HepG2 (cell line): ENCODE results near the gene REPIN1. TPM values are rescaled to one million over a fixed set of nuclear protein-coding genes. Genes with fewer than 3 reads are reported as not detected.
A peak's percentile ranks its signal among the peaks of the same experiment; 100 is the strongest.

Experiments
- CC2D1A ChIP-seq: sonication (generic); formaldehyde crosslinking; IDR thresholded peaks from 2 replicates; pipeline ENCODE4 v1.8.1; 2023; ENCODE audit warnings: mild to moderate bottlenecking, missing genetic modification reagents
- GLI4 ChIP-seq: sonication (generic); formaldehyde crosslinking; IDR thresholded peaks from 2 replicates; pipeline ENCODE4 v1.5.1; 2020; ENCODE audit warnings: missing genetic modification reagents, mild to moderate bottlenecking, moderate library complexity, borderline replicate concordance
- ISX ChIP-seq: sonication (generic); formaldehyde crosslinking; conservative IDR thresholded peaks from 2 replicates; pipeline ENCODE4 v1.5.0; 2020; ENCODE audit warnings: missing genetic modification reagents
- PAWR ChIP-seq: sonication (generic); formaldehyde crosslinking; IDR thresholded peaks from 2 replicates; pipeline ENCODE4 v1.4.0; 2020; ENCODE audit warnings: missing genetic modification reagents, mild to moderate bottlenecking, borderline replicate concordance
- REPIN1 ChIP-seq: sonication (generic); formaldehyde crosslinking; IDR thresholded peaks from 2 replicates; pipeline ENCODE4 v1.8.0; 2022; ENCODE audit warnings: missing genetic modification reagents, low read depth, mild to moderate bottlenecking, borderline replicate concordance
- SP140L ChIP-seq: sonication (generic); formaldehyde crosslinking; IDR thresholded peaks from 2 replicates; pipeline ENCODE4 v1.4.0; 2020; ENCODE audit warnings: missing genetic modification reagents, borderline replicate concordance
- ZFP36 ChIP-seq: fragments of 150-350 bp; IDR thresholded peaks from 2 replicates; pipeline ENCODE4 v1.6.1; 2018; ENCODE audit warnings: borderline replicate concordance, low read length, low read depth; ENCODE audit not compliant: partially characterized antibody
- ZKSCAN5 ChIP-seq: sonication (generic); formaldehyde crosslinking; IDR thresholded peaks from 2 replicates; pipeline ENCODE4 v1.5.1; 2020; ENCODE audit warnings: mild to moderate bottlenecking, missing genetic modification reagents
- ZNF652 ChIP-seq: IDR thresholded peaks from 2 replicates; pipeline ENCODE4 v1.6.1; 2016; ENCODE audit warnings: low read depth, borderline replicate concordance
- polyA plus RNA-seq, 8 experiments: library from polyadenylated mRNA; depleted of rRNA in 3 of 8; stranded (reverse) in 7 of 8; unstranded in 1 of 8; fragments of >200 nt; fragmentation: Illumina TruSeq in 4 of 8; extraction: Trizol in 4 of 8; gene quantifications; 2 replicates each; pipeline versions ENCODE4 v1.2.1 to v1.2.3, GENCODE V29; 2011 to 2016; ENCODE audit warnings: low read depth in 4 of 8, missing spikeins in 1 of 8, mixed read lengths in 1 of 8; ENCODE audit not compliant: insufficient read depth in 1 of 8
- total RNA-seq, 5 experiments: library from RNA; depleted of rRNA; stranded (reverse); fragments of >200 nt; fragmentation: Illumina TruSeq; extraction: Trizol; gene quantifications; 2 replicates each; pipeline ENCODE4 v1.2.3, GENCODE V29; 2016; ENCODE audit warnings: low read depth in 1 of 5
- TF ChIP-seq, protein P1 (sequence below), 2 experiments: fragments of 450-650 bp in 1 of 2; sonication (generic) in 1 of 2; formaldehyde crosslinking in 1 of 2; IDR thresholded peaks; 2 replicates each; pipeline versions ENCODE4 v1.6.1 to v1.8.0; 2016 to 2022; ENCODE audit warnings: antibody characterized with exemption in 1 of 2, mild to moderate bottlenecking in 1 of 2, missing genetic modification reagents in 1 of 2
- TF ChIP-seq, protein P2 (sequence below): sonication (generic); formaldehyde crosslinking; IDR thresholded peaks from 2 replicates; pipeline ENCODE4 v1.5.0; 2020; ENCODE audit warnings: mild to moderate bottlenecking, missing genetic modification reagents
- TF ChIP-seq, protein P3 (sequence below): sonication (generic); formaldehyde crosslinking; IDR thresholded peaks from 2 replicates; pipeline ENCODE4 v1.4.0; 2020; ENCODE audit warnings: missing genetic modification reagents, borderline replicate concordance

The REPIN1 gene
- total and polyA plus RNA-seq, 2 of the 13 experiments (the other 11 are each of a cell fraction or from before 2014, with no cell fraction given) = 69.9 to 108 TPM

DNA sequence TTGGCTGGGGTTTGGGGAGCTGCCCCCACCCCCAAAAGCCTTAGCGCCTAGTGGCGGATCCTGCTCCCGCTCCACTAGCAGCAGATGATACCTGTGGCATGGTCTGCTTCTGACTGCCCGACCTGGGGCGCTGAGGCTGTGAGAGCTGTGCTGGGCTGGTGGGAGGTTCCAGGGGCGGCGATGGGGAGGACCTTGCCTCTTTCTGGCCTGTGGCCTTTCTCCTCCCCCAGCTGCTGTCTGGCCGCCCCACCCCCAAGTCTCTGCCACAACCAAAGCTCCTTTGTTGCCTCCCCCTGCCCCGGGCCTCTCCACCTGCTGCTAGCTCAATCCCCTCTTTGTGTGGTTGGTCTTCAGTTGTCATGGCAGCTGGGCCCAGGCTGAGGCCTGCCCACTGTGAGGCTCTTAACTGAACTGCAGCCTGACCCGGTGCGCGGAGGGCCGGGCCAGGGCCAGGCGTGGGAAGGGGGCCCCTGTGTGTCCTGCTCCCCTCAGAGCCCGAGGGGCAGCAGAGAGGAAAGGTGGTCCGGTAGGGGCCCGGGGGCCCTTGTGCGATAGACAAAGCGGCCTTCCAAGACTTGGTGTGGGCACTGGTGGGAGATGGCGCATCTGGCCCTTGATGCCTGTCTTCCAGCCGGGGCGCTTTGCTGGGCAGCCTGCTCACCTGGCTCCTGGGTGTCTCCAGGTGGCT lies 15.2 kb downstream of the REPIN1 start (continued):
- TF ChIP-seq, protein P1, sequence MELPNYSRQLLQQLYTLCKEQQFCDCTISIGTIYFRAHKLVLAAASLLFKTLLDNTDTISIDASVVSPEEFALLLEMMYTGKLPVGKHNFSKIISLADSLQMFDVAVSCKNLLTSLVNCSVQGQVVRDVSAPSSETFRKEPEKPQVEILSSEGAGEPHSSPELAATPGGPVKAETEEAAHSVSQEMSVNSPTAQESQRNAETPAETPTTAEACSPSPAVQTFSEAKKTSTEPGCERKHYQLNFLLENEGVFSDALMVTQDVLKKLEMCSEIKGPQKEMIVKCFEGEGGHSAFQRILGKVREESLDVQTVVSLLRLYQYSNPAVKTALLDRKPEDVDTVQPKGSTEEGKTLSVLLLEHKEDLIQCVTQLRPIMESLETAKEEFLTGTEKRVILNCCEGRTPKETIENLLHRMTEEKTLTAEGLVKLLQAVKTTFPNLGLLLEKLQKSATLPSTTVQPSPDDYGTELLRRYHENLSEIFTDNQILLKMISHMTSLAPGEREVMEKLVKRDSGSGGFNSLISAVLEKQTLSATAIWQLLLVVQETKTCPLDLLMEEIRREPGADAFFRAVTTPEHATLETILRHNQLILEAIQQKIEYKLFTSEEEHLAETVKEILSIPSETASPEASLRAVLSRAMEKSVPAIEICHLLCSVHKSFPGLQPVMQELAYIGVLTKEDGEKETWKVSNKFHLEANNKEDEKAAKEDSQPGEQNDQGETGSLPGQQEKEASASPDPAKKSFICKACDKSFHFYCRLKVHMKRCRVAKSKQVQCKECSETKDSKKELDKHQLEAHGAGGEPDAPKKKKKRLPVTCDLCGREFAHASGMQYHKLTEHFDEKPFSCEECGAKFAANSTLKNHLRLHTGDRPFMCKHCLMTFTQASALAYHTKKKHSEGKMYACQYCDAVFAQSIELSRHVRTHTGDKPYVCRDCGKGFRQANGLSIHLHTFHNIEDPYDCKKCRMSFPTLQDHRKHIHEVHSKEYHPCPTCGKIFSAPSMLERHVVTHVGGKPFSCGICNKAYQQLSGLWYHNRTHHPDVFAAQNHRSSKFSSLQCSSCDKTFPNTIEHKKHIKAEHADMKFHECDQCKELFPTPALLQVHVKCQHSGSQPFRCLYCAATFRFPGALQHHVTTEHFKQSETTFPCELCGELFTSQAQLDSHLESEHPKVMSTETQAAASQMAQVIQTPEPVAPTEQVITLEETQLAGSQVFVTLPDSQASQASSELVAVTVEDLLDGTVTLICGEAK (IDR thresholded peaks at IDR 0.05) = no peak
- TF ChIP-seq, protein P1 (CRISPR knock-in tag; IDR thresholded peaks at IDR 0.05) = peak; percentile 50
- TF ChIP-seq, protein P2, sequence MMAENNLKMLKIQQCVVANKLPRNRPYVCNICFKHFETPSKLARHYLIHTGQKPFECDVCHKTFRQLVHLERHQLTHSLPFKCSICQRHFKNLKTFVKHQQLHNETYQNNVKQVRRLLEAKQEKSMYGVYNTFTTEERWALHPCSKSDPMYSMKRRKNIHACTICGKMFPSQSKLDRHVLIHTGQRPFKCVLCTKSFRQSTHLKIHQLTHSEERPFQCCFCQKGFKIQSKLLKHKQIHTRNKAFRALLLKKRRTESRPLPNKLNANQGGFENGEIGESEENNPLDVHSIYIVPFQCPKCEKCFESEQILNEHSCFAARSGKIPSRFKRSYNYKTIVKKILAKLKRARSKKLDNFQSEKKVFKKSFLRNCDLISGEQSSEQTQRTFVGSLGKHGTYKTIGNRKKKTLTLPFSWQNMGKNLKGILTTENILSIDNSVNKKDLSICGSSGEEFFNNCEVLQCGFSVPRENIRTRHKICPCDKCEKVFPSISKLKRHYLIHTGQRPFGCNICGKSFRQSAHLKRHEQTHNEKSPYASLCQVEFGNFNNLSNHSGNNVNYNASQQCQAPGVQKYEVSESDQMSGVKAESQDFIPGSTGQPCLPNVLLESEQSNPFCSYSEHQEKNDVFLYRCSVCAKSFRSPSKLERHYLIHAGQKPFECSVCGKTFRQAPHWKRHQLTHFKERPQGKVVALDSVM = peak; percentile 77
- TF ChIP-seq GLI4 (no peak), CC2D1A (CRISPR knock-in tag) (no peak), SP140L (CRISPR knock-in tag) (no peak), REPIN1 (CRISPR knock-in tag) (peak; percentile 91; the same call in 1 of the 2 replicates), ZKSCAN5 (CRISPR knock-in tag) (no peak), PAWR (CRISPR knock-in tag) (no peak), ISX (CRISPR knock-in tag) (no peak), ZFP36 (peak; percentile 23), ZNF652 (CRISPR knock-in tag) (no peak)
- TF ChIP-seq, protein P3, sequence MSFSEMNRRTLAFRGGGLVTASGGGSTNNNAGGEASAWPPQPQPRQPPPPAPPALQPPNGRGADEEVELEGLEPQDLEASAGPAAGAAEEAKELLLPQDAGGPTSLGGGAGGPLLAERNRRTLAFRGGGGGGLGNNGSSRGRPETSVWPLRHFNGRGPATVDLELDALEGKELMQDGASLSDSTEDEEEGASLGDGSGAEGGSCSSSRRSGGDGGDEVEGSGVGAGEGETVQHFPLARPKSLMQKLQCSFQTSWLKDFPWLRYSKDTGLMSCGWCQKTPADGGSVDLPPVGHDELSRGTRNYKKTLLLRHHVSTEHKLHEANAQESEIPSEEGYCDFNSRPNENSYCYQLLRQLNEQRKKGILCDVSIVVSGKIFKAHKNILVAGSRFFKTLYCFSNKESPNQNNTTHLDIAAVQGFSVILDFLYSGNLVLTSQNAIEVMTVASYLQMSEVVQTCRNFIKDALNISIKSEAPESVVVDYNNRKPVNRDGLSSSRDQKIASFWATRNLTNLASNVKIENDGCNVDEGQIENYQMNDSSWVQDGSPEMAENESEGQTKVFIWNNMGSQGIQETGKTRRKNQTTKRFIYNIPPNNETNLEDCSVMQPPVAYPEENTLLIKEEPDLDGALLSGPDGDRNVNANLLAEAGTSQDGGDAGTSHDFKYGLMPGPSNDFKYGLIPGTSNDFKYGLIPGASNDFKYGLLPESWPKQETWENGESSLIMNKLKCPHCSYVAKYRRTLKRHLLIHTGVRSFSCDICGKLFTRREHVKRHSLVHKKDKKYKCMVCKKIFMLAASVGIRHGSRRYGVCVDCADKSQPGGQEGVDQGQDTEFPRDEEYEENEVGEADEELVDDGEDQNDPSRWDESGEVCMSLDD (CRISPR knock-in tag) = 0 out of 2 replicates have a peak, but pooled peaks have one; percentile 17
